ENCODE data around the gene SLC4A2. TPM values are rescaled to one million over a fixed set of nuclear protein-coding genes. Genes with fewer than 3 reads are reported as not detected.

The SLC4A2 gene
- total RNA-seq, 1 experiment from 2014 or later = 286 TPM

DNA sequence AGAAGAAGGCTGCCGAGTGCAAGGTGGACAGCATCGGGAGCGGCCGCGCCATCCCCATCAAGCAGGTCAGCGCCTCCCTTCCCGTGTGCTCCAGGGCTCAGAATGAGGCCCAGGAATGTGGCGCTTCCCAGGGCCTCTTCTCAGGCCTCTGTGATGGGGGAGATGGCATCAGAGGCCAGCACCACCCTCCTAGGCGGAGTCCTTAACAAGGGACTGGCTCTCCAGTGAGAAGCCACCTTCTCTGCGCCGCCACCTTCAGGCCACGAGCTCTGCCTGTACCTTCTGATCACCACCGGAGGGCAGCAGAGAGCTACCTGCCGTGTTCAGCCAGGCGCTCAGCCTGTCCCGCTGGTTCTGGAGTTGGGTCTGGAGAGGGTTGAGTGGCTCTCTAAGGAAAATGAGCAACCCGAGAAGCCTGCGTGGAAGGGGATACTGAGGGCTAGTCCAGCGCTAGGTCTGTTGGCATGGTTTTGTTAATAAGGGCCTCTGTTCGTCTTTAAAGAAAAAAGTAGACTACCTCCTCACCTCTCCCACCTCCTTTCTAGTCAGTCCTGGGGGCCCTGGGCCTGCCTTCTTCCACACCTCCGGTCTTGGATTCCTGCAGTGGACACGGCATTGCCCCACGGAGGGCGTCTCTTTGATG, 64.6 kb downstream of the SLC4A2 start:
- in situ Hi-C loops (cut with HindIII; ENCODE audit: low pct_unique_long_range_greater_than_20kb, low sequenced_read_pairs) = no loop called here

DNA sequence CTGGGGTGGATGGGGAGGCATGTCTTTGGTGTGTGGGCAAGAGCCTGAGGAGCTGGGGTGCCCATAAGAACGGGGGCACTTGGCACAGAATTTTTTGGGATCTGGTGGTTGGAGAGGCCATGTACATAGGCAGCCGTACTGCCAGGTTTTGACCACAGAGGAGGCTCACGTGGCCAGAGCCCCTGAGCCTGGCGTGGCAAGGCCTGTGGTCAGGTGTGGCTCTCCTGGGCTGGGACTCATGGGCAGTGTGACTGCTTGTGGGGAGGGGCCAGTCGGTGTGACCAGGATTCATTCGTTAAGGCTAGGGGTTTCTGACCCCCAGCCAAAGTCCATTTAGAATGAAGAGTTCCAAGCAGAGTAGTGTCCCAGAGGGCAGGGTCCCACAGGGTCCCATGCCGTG, 65.1 kb downstream of the SLC4A2 start:
- no peak for DNase-seq (ENCODE audit: low read depth, low spot score)
- in situ Hi-C loops (cut with HindIII; ENCODE audit: low pct_unique_long_range_greater_than_20kb, low sequenced_read_pairs) = no loop called here

More for the DNA sequence above, 64.6 kb downstream of the SLC4A2 start:
- DNase-seq (ENCODE audit: low read depth, low spot score) = peak; percentile 90

DNA sequence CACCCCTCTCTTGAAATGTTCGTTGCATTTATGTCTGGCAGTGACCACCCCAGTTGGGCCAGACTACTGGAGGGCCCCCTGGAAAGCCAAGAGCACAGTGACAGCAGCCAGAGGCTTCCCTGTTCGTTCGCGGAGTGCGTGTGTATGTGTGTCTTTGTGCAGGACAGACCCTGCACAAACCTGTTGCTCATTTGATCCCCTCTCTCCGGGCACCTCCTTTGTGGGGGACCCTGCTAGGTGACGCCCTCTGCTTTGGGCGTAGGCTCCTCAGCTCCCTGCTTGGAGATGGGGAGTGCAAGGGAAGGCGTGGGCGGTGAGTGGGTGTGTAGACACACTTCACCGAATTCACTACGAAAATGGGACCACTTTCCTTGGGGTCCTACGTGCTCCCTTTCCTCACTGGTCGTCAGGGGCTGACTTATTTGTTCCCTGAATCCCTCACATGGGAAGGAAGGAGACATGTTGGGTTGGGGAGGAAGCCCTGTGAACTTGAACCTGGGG, 65.6 kb downstream of the SLC4A2 start:
- DNase-seq (ENCODE audit: low read depth, low spot score) = no peak
- in situ Hi-C loops (cut with HindIII; ENCODE audit: low pct_unique_long_range_greater_than_20kb, low sequenced_read_pairs) = no loop called here

DNA sequence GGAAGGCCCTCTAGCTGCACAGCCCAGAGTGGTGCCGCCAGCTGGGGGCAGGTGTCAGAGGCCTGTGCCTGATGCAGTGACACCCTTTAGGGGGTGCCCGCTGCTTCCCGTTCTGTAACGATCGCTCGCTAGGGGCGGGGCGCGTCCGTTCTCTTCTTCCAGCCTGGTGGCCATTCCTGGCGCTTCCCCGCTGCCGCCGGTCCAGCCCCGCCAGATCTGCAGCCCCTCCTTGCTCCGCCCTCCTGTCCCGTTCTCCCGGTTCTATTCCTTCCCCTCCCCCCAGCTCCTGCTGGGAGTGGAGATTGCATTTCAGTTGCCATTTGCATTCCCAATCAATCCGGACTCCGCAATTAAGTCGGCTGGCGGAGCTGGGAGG, 66.1 kb downstream of the SLC4A2 start:
- DNase-seq (ENCODE audit: low read depth, low spot score) = no peak
- in situ Hi-C loops (cut with HindIII; ENCODE audit: low pct_unique_long_range_greater_than_20kb, low sequenced_read_pairs) = no loop called here

DNA sequence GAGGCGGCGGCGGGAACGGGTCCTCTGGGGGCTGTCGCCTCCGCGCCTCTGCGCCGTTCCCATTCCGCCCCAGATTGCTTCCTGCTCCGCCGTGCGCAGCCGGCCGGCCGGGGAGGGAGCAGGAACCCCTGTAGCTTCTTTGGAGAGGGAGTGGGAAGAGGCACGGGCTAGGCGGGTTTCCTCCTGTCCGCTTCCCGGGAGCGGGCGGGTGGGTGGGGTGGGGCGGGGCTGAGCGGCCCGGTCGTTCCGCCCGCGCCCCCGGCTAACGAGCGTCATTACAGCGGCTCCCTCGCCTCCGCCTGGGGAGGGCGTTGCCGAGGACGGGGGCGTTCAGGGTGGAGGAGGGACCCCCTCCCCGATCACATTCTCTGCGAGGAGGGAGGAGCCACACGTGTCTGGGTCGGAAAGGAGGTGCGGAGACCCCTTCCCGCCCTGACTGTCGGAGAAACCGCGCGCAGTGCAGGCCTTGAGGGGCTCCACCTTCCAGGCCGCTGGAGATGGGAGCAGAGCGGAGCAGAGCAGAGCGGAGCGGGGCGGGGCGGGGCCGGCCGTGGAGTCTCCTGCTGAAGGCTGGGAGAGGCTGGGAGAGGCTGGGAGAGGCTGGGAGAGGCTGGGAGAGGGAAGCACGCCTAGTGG, 66.6 kb downstream of the SLC4A2 start:
- in situ Hi-C loops (cut with HindIII; ENCODE audit: low pct_unique_long_range_greater_than_20kb, low sequenced_read_pairs) = no loop called here
- DNase-seq (ENCODE audit: low read depth, low spot score) = no peak

Other genes with a start within 250 kb of the SLC4A2 start
- 0.05 and 0.21 TPM in 2 replicates for gene AOC1, start 207.1 kb upstream of the SLC4A2 start, total RNA-seq (2014; rRNA removed; shearing (Covaris generic))
- gene KCNH2, start 81.3 kb upstream of the SLC4A2 start, total RNA-seq (2014; rRNA removed; shearing (Covaris generic)) = 0.05 and 0.37 TPM in 2 replicates
- 0.03 TPM in 1 of 2 replicates, not detected in the other for gene NOS3, start 68.6 kb upstream of the SLC4A2 start, total RNA-seq (2014; rRNA removed; shearing (Covaris generic))
- 0.13 and 0.27 TPM in 2 replicates for gene ATG9B, start 35.1 kb upstream of the SLC4A2 start, total RNA-seq (2014; rRNA removed; shearing (Covaris generic))
- gene ABCB8, start 31.1 kb upstream of the SLC4A2 start, total RNA-seq (2014; rRNA removed; shearing (Covaris generic)) = 47.9 and 55.7 TPM in 2 replicates
- gene ASIC3, start 11.1 kb upstream of the SLC4A2 start, total RNA-seq (2014; rRNA removed; shearing (Covaris generic)) = 0.42 and 0.93 TPM in 2 replicates
- 80.8 TPM in 2 replicates for gene CDK5, start 1.7 kb upstream of the SLC4A2 start, total RNA-seq (2014; rRNA removed; shearing (Covaris generic))
- gene FASTK, start 21.2 kb downstream of the SLC4A2 start, total RNA-seq (2014; rRNA removed; shearing (Covaris generic)) = 113 and 130 TPM in 2 replicates
- 38.5 and 38.9 TPM in 2 replicates for gene TMUB1, start 23.9 kb downstream of the SLC4A2 start, total RNA-seq (2014; rRNA removed; shearing (Covaris generic))
- gene AGAP3, start 26.9 kb downstream of the SLC4A2 start, total RNA-seq (2014; rRNA removed; shearing (Covaris generic)) = 79.6 and 84.4 TPM in 2 replicates
- not detected in 2 replicates for gene GBX1, start 108.1 kb downstream of the SLC4A2 start, total RNA-seq (2014; rRNA removed; shearing (Covaris generic))
- gene ASB10, start 127.7 kb downstream of the SLC4A2 start, total RNA-seq (2014; rRNA removed; shearing (Covaris generic)) = not detected in 2 replicates
- gene H2BK1, start 150.9 kb downstream of the SLC4A2 start, total RNA-seq (2014; rRNA removed; shearing (Covaris generic)) = not detected in 2 replicates
- 93.5 and 94.6 TPM in 2 replicates for gene ABCF2, start 167.6 kb downstream of the SLC4A2 start, total RNA-seq (2014; rRNA removed; shearing (Covaris generic))
- gene CHPF2, start 172.9 kb downstream of the SLC4A2 start, total RNA-seq (2014; rRNA removed; shearing (Covaris generic)) = 44.0 and 45.7 TPM in 2 replicates
- 22.9 and 24.3 TPM in 2 replicates for gene SMARCD3, start 189.1 kb downstream of the SLC4A2 start, total RNA-seq (2014; rRNA removed; shearing (Covaris generic))